Kidney (tissue), 14 donors: ENCODE measurements around the gene BTBD2. TPM values are rescaled to one million over a fixed set of nuclear protein-coding genes. Genes with fewer than 3 reads are reported as not detected.

ENCODE experiments used
- DNase-seq, 5 donors: peaks; one replicate each; pipeline ENCODE4 v3.0.0-alpha.2; 2013 to 2020
- FAIRE-seq: peaks from 2 replicates; lab custom pipeline; 2012; peaks lifted over from hg19 to GRCh38; lab: Jason Lieb, UNC
- H3K27ac ChIP-seq, 2 donors: one replicate each; pipeline ENCODE4 v1.7.0; 2013; ENCODE audit warnings: low read depth in 2 of 2, low read length in 2 of 2, inconsistent platforms in 1 of 2
- H3K27me3 ChIP-seq: one replicate; pipeline ENCODE4 v1.7.1; 2013; ENCODE audit warnings: low read length, inconsistent platforms; ENCODE audit not compliant: control insufficient read depth, insufficient read depth
- H3K36me3 ChIP-seq, 3 donors: one replicate each; pipeline versions ENCODE4 v1.7.0 to v1.7.1; 2013; ENCODE audit warnings: low read length in 3 of 3, control low read depth in 1 of 3, inconsistent platforms in 1 of 3; ENCODE audit not compliant: insufficient read depth in 3 of 3, control insufficient read depth in 2 of 3
- H3K4me1 ChIP-seq, 3 donors: one replicate each; pipeline versions ENCODE4 v1.7.0 to v1.7.1; 2013; ENCODE audit warnings: low read length in 3 of 3, inconsistent platforms in 1 of 3, low read depth in 1 of 3; ENCODE audit not compliant: control insufficient read depth in 2 of 3, insufficient read depth in 2 of 3
- H3K4me3 ChIP-seq, 3 donors: one replicate each; pipeline versions ENCODE4 v1.7.0 to v1.8.1; 2013; ENCODE audit warnings: low read length in 3 of 3, control low read depth in 1 of 3, inconsistent platforms in 1 of 3
- H3K9ac ChIP-seq, 3 donors: one replicate each; pipeline versions ENCODE4 v1.7.0 to v1.7.1; 2013; ENCODE audit warnings: low read length in 3 of 3, control low read depth in 1 of 3, inconsistent platforms in 1 of 3
- H3K9me3 ChIP-seq, 3 donors: one replicate each; pipeline versions ENCODE4 v1.7.0 to v1.7.1; 2013; ENCODE audit warnings: low read length in 3 of 3, control low read depth in 1 of 3, inconsistent platforms in 1 of 3; ENCODE audit not compliant: control insufficient read depth in 2 of 3, insufficient read depth in 1 of 3
- CTCF ChIP-seq: IDR thresholded peaks from 3 replicates; pipeline ENCODE4 v1.5.1; 2012; ENCODE audit warnings: mild to moderate bottlenecking, moderate library complexity, borderline replicate concordance; ENCODE audit not compliant: insufficient read depth; ENCODE audit errors: extremely low read depth
- intact Hi-C: fragments of 100-400 bp; cut with DNase I; formaldehyde crosslinking; loops from one replicate; pipeline ENCODE4 v1.11.1; 2022
- polyA plus RNA-seq: library from polyadenylated mRNA; stranded (reverse); fragments of 350-450 nt; fragmentation: Illumina TruSeq; extraction: RNeasy Lipid Tissue Mini Kit (QIAGEN cat#74804); gene quantifications from one replicate; pipeline ENCODE4 v1.2.3, GENCODE V29; 2014; ENCODE audit warnings: low read depth, low replicate concordance; ENCODE audit not compliant: insufficient read depth
- total RNA-seq: library from RNA; stranded (reverse); fragmentation: NEBNext Ultra II Directional; extraction: Animal tissue kit (Norgen Biotek cat#: 25700); gene quantifications from one replicate; pipeline ENCODE4 v1.2.1, GENCODE V29; 2021
- donor health status: control.
- donor health status: control.
- donor health status: control.
- donor health status: control.
- donor health status: control.
- donor health status: DM: yes; HTN: yes; CAD: no.
- donor health status: Normal renal cell carcinoma (clear cell type).

BTBD2 gene
- total and polyA plus RNA-seq, 2 donors from 2014 or later, result 57.0 to 70.3 TPM

- DNase-seq, result peak; percentile 42 to 88 (median 71)
- H3K27me3 ChIP-seq, result no peaks in the 10 kb centered on the region
- intact Hi-C loops, result no loop called here
- no peak for TF ChIP-seq CTCF
- peak overlapping the region in 2 of 3 donors; percentile 22 to 34 for H3K9ac ChIP-seq
- peak overlapping the region in 1 of 3 donors; percentile 26 for H3K4me3 ChIP-seq
- H3K4me1 ChIP-seq, result peaks cover 0 to 46% (median 26%) of the 10 kb centered on the region in 3 donors
- no peak for FAIRE-seq
- no peaks in the 10 kb centered on the region for H3K9me3 ChIP-seq
- peak overlapping the region; percentile 90 to 91 for H3K27ac ChIP-seq
- H3K36me3 ChIP-seq, result no peaks in the 10 kb centered on the region
These were observed 40.7 kb upstream of the BTBD2 start for GRCh38 chr19:2055931-2056836.

GRCh38 chr19:2054763-2055162 lies 39.2 kb upstream of the BTBD2 start:
- DNase-seq (peak in 2 of 5 donors; percentile 50 to 78), FAIRE-seq (no peak)
- intact Hi-C loops, result no loop called here
- no peak overlapping the region for H3K9ac ChIP-seq
- TF ChIP-seq CTCF, result no peak
- H3K4me1 ChIP-seq, result peaks cover 0 to 36% (median 14%) of the 10 kb centered on the region in 3 donors
- H3K27me3 ChIP-seq, result no peaks in the 10 kb centered on the region
- no peak overlapping the region for H3K4me3 ChIP-seq
- H3K27ac ChIP-seq, result peak overlapping the region; percentile 23 to 51
- no peaks in the 10 kb centered on the region for H3K36me3 ChIP-seq
- H3K9me3 ChIP-seq, result no peaks in the 10 kb centered on the region

- no peaks in the 10 kb centered on the region for H3K9me3 ChIP-seq
- peaks cover 0 to under 1% (median 0%) of the 10 kb centered on the region in 3 donors for H3K36me3 ChIP-seq
- DNase-seq (peak in 3 of 5 donors; percentile 45 to 96 (median 73)), FAIRE-seq (no peak)
- peak overlapping the region; percentile 71 to 81 for H3K27ac ChIP-seq
- no peak overlapping the region for H3K9ac ChIP-seq
- H3K4me3 ChIP-seq, result no peak overlapping the region
- H3K4me1 ChIP-seq, result peaks cover 0 to 37% (median 15%) of the 10 kb centered on the region in 3 donors
- no peaks in the 10 kb centered on the region for H3K27me3 ChIP-seq
- intact Hi-C loops, result no loop called here
- no peak for TF ChIP-seq CTCF
These were observed 38.3 kb upstream of the BTBD2 start for GRCh38 chr19:2053601-2054389.
